Mesothelial cell of epicardium (in vitro differentiated cells): ENCODE data around the gene XRCC2. TPM values are rescaled to one million over a fixed set of nuclear protein-coding genes. Genes with fewer than 3 reads are reported as not detected.
"Not testable (repeated sequence)": the region's sequence is repeated elsewhere in the genome, so short reads cannot be mapped to it uniquely, and the experiment has no call there.

Experiments
- DNase-seq, 2 experiments: peaks; one replicate each; pipeline ENCODE4 v3.0.0; 2021; ENCODE audit warnings: low spot score in 2 of 2; ENCODE audit not compliant: unreplicated experiment in 2 of 2
- H3K27ac Mint-ChIP-seq: 2 replicates; pipeline ENCODE4 v1.8.0; 2021; ENCODE audit warnings: mixed read lengths
- H3K27me3 Mint-ChIP-seq: 2 replicates; pipeline ENCODE4 v1.8.0; 2021; ENCODE audit warnings: low read depth, mixed read lengths
- H3K36me3 Mint-ChIP-seq: 2 replicates; pipeline ENCODE4 v1.8.0; 2021; ENCODE audit warnings: mixed read lengths
- H3K4me1 Mint-ChIP-seq: 2 replicates; pipeline ENCODE4 v1.8.0; 2021; ENCODE audit warnings: mixed read lengths
- H3K4me3 Mint-ChIP-seq: 2 replicates; pipeline ENCODE4 v1.8.0; 2021; ENCODE audit warnings: mild to moderate bottlenecking, moderate library complexity, mixed read lengths
- H3K9me3 Mint-ChIP-seq: 2 replicates; pipeline ENCODE4 v1.8.0; 2021; ENCODE audit warnings: mixed read lengths
- CTCF ChIP-seq: fragments of 200-600 bp; sonication (generic); IDR thresholded peaks from one replicate; pipeline ENCODE4 v1.5.0; 2021; ENCODE audit warnings: antibody characterized with exemption; ENCODE audit not compliant: unreplicated experiment
- total RNA-seq: library from RNA; stranded (reverse); gene quantifications from 3 replicates; pipeline ENCODE4 v1.2.1, GENCODE V29; 2021

Gene XRCC2
- total RNA-seq, 1 donor from 2014 or later = 7.0 TPM

DNA sequence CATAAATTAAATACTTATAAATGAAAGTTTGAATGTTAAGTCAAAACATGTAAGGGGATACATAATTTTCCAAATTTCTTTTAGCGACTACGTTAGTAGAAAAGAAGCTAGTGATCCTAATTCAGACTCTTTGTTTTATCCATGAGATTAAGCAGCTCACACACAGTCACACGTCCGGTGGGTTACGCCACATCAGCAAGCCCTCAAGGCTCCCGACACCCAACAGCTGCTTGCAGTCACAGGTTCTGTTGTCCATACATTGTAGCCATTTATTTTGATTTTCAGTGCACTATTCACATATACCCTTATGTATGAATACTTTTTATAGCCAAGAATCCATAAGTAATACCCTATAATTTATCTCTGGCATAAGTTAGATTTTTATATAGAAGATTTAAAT is 39.5 kb downstream of the XRCC2 start:
- H3K36me3 Mint-ChIP-seq = no peaks in the 10 kb centered on the region
- no peak overlapping the region for H3K4me3 Mint-ChIP-seq
- no peaks in the 10 kb centered on the region for H3K27me3 Mint-ChIP-seq
- H3K4me1 Mint-ChIP-seq = no peaks in the 10 kb centered on the region
- no peak overlapping the region for H3K27ac Mint-ChIP-seq
- H3K9me3 Mint-ChIP-seq = no peaks in the 10 kb centered on the region
- DNase-seq = no peak
- no peak for TF ChIP-seq CTCF

DNA sequence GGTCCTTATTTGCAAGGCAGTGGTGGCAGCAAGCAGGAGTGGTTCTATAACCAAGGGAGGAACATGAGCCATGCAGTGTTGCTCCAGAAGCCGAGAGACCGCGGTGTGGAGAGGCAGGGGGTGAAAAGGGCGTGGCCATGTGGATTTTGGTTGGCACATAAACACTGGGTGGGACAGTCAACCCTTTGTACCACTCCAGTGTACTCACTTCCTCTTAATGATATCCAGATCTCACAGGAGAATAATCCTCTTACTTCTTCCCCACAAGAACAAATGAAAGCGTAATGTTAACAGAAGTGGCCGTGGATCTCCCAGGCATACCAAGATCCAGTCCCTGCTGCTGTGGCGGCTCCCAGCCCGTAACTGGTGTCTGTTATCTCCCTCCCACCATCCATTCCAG is 42.4 kb downstream of the XRCC2 start:
- no peak for DNase-seq
- Mint-ChIP-seq H3K9me3 (peaks cover 10% of the 10 kb centered on the region), H3K4me1 (no peaks in the 10 kb centered on the region), H3K27me3 (no peaks in the 10 kb centered on the region), H3K27ac (no peak overlapping the region), H3K4me3 (no peak overlapping the region), H3K36me3 (no peaks in the 10 kb centered on the region)
- no peak for TF ChIP-seq CTCF

GRCh38 chr7:152633072-152633471 is 42.9 kb downstream of the XRCC2 start:
- Mint-ChIP-seq H3K4me1 (no peaks in the 10 kb centered on the region), H3K9me3 (peaks cover 10% of the 10 kb centered on the region)

GRCh38 chr7:152628772-152629171 is 47.2 kb downstream of the XRCC2 start:
- not testable (repeated sequence) for H3K4me3 Mint-ChIP-seq, H3K27ac Mint-ChIP-seq, H3K27me3 Mint-ChIP-seq, H3K4me1 Mint-ChIP-seq, DNase-seq, H3K36me3 Mint-ChIP-seq
- H3K9me3 Mint-ChIP-seq = peaks cover 14% of the 10 kb centered on the region

More at GRCh38 chr7:152633072-152633471, 42.9 kb downstream of the XRCC2 start:
- Mint-ChIP-seq H3K27me3 (no peaks in the 10 kb centered on the region), H3K27ac (no peak overlapping the region), H3K36me3 (no peaks in the 10 kb centered on the region), H3K4me3 (no peak overlapping the region)
- no peak for DNase-seq
- TF ChIP-seq CTCF = no peak

DNA sequence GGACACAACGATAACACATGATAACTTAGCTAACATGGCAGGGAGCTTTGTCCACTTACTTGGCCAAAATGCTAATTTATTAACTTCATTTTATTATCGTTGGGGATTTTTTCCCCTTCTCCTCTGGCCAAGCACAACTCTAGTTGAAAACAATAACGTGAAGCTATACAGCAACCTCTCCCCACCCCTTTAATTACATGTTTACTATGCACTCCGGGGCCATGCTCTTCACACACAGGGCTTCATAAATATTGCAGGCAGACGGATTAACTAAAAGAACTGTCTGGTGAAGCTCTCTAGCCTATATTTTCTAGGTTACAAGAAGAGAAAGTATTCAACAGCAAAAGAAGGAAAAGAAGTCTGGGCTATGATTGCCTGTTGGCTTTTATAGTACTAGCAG is 51.7 kb downstream of the XRCC2 start:
- Mint-ChIP-seq H3K36me3 (no peaks in the 10 kb centered on the region), H3K4me1 (no peaks in the 10 kb centered on the region), H3K27ac (no peak overlapping the region), H3K4me3 (no peak overlapping the region), H3K27me3 (no peaks in the 10 kb centered on the region), H3K9me3 (peaks cover 4% of the 10 kb centered on the region)
- no peak for DNase-seq
- TF ChIP-seq CTCF = no peak

- Mint-ChIP-seq H3K36me3 (no peaks in the 10 kb centered on the region), H3K9me3 (peaks cover 9% of the 10 kb centered on the region), H3K4me3 (no peak overlapping the region), H3K27ac (no peak overlapping the region), H3K27me3 (no peaks in the 10 kb centered on the region), H3K4me1 (no peaks in the 10 kb centered on the region)
- TF ChIP-seq CTCF = no peak
- DNase-seq = no peak
These were observed 54.5 kb downstream of the XRCC2 start for GRCh38 chr7:152621426-152621825.
